GM18508 (cell line): ENCODE data around the gene PDZK1IP1.
"Not testable (repeated sequence)": the region's sequence is repeated elsewhere in the genome, so short reads cannot be mapped to it uniquely, and the experiment has no call there.

ENCODE experiments used
- ATAC-seq: cut with Tn5 transposase; IDR thresholded peaks from one replicate; pipeline ENCODE4 v1.9.1; 2021; ENCODE audit warnings: moderate number of reproducible peaks; ENCODE audit not compliant: insufficient read depth, unreplicated experiment

Gene PDZK1IP1

DNA sequence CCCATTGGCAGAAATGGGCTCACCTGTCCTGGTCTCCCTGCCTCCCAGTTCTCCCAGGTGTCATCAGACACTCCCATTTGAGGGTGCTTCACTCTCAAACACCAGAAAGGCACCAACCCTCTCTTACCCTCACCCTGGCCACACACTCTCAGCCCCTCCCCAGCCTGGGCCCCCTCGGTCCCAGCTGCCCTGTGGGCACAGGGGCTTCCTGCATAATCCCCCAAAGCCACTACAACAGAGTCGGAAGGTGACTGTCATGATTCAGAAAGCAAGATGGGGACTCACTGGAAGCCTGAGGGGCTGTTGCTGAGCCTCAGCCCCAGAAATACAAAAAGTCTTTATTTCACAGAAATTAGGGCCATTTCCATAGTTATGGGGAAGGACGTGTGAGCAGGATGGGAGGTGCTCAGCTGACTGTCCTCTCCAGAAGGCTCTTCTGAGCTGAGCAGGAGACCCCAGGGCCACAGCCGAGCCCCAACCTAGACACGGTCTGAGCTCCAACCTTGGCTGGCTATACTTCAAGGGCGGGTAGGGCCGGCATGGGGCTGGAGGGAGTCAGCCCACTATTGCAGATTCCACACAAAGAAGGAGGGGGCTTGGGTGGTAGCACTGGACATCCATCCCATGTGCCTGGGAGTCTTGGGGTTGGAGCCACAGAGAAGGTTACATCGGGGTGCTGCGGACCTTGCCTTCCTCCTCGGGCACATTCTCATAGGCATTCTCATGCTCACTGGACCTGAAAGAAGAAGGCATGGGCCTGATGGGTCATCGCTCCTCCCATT lies 6.3 kb downstream of the PDZK1IP1 start:
- ATAC-seq: no peak

DNA sequence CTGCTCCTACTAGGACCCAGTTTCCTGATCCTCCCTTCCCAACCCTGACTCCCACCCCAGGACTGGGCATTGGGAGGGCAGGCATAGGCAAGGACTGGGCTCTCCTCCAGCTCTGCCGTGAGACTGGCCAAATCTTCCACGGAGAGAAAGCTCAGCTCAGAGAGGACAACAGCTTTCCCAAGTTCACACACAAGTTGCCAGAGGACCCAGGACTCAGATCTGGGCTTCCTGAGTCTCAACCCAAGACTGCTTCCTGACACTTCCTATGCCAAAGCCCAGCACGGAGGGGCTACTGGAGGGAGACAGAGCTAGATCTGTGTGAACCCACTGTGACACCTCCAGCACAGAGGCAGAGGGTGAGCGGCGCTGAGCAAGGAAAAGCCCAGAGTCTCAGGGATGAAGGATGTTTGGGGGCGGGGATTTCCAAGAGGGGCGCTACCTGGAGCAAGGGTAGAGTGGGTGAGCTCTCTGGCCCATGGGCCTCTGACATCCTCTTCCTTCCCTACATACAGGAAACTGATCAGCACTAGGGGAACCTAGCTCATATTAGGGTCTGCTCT lies 7.1 kb downstream of the PDZK1IP1 start:
- ATAC-seq: no peak

DNA sequence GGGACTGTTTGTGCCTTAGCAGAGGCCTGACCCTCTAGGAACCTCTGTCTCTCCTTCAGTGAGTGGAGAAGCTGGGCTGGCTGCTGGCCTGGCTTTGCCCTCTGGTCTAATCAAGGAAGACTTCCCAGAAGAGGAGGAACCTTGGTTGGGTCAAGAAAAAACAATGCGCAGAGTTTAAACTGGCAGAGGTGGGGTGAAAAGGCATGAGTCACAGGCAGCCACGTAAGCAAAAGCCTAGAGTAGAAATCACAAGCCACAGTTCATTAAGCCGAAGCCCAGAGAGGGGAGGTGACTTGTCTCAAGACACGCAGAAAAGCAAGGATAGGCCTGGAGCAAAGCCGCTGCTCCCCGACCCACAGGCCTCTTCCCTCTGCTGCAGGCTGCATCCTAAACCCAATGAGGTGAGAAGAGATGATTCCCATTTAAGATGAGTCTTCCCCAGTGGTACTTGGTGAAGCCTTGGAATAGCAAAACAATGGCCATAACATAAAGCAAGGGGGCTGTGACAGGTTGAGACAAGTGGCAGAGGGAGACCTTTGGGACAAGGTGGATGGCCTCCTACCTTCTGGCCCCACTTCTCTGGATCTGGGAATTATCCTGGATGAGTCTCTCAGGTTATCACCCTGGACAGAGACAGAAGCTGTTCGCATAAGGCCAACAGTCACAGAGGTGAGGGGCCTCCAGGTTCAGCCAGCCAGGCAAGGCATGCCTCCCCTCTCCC lies 7.7 kb downstream of the PDZK1IP1 start:
- ATAC-seq: no peak

DNA sequence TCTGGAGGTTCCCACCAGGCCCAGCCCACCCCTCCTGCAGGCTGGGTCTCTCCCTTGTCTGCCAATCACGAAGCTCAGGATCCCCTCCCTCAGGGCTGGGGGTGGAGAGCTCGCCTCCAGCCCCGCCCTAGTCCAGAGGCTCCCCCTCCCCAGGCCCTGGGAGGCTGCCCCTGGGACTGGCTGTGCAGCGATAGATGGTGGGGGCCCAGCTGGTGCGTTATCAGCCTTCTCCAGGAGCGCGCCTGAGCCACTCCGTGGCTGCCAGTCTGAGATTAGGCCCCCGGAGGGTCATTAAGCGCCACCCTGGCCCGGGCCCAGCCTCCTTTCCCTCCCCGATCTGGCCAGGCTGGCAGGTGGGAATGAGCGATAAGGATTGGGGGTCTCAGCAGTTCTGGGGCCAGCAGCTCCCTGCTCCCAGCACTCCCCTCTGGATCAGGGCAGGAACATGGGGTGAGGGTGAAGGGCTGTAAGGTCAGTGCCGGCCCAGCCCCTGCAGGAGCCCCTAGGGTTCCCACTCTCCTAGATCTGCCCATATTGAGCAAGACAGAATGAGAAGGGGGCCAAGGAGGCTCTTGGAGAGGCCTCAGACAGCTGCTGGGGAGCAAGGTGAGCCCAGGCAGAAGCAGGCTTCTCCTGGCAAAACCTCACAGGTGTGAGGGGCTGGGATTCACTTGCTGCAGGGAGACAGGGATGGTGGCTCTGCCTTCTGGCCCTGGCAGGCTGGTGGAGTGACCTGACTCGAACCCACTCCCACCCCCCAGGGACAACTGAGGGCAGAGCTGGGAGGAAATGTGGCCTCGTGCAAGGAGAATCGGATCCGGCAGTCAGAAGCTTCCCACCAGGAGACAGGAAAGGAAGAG lies 8.5 kb downstream of the PDZK1IP1 start:
- no peak for ATAC-seq

DNA sequence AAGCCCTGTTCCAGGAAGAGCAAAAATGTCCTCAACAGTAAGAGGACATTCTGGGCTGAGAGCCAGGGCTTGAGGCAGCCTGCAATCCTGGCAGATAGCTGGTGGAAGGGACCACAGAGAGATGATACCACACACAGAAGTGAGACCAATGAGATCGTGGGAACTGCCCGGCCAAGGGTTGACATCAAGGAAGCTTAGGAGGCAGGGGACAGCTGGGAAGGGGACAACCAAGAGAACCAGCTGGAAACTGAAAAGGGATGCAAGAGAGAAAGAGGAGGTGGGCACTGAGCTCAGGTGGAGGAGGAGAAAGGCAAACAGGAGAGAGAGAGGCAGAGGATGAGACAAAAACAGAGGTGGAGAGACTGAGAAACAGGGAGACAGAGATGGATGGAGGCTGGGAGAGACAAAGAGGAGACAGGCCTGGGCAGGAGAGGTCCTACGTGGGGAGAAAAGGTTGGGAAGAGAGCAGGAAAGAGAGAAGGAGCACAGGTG lies 9.2 kb downstream of the PDZK1IP1 start:
- ATAC-seq: no peak

DNA sequence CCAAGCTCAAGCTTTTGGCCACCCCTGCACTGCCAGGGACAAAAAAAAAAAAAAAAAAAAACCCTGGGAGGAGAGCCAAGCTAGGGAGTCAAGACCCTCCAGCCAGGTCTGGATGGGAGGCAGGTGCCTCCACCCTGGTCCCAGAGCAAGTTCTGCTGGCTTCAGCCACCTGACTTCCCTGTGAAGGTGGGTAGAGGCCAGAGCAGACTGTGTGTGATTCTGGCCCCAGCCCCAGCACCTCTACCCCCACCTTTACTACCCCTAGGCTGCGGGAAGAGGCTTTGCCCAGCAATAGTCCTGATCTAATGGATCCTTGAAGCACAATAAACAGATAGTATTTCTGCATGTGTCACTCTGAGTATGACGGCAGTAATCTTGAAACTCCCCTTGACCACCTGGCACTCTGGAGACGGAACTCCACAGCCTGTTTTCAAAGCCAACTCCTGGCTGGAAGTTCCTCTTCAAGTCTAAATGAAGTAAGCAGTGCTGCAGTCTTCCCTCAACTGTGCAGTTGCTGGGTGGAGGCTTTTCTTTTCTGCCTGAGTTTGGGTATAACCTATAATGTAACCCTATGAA lies 9.8 kb downstream of the PDZK1IP1 start:
- no peak for ATAC-seq

DNA sequence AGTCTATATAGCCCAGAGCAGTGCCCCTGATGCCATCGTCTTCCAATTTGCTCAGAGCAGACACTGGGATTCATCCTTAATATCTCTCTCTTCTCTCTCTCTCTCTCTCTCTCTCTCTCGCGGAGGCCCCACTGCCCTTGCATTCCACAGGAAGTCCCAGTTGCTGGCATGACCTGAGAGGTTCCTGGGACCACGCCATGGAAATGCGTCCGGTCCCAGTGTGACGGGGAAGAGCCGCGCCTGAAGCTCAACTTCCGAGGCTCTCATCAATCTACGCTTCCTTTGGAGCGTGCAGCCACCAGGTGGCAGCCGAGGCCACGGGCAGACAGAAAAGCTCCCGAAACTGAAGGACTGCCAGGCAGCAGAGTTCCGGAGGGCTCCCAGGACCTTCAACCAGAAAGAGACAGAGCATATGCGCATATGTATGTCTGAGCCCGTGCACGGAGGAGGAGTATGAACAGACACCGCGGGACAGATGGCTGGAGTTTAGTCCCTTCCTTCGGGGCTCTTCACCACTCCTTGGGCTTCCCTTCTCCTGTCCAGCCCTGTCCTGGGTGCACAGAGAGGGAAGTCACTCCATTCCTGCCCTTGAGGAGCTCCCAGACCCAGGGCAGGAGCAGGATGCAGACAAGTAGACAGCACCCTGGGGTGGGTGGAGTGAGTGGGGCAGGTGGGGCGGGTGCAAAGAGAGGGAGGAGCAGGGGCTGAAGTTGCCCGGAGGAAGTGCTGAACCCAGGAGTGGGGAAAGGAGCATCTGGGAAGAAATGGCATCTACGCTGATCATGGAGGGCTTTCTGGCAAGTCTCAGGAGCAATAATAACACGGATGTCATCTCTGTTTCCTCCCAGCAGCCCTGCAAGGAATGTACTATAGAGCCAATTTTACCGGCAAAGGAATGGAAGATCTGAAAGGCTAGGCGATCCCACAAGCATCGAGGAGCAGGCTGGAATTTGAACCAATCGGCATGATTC lies 10.5 kb downstream of the PDZK1IP1 start:
- peak; percentile 69 for ATAC-seq

DNA sequence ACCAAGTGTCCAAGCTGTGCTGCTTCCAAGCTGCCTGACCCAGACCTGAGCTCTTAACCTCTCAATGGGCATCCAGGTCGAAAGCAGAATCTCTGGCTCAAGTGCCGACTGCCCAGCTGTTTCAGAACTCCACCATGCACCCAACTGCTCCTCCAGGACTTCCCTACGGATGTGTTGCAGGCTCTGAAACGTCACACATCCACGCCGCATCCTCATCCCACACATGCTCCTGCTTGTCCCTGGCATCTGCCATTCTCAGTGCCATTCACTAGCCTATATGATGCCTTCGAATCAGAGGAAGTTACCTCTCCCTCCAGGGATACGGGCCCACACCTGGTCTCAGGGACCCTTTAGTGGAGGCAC lies 11.2 kb downstream of the PDZK1IP1 start:
- no peak for ATAC-seq

DNA sequence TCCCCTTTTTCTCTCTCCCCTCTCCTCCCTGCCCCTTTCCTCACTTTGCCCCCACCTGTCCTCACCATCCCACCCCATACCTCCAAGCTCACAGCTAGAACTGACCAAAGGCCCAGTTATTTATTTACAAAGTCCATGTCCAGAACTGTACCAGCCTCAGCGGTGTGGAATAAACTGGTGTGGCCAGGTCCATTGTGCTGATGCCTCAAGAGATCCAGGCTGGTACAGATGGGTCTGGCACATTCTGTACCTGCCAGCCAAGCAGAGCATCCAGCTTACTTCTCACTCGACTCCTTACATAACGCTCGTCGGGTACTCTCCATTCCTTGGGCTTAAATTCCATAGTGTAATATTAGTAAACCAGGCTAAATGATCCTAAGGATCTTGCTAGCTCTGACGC lies 11.8 kb downstream of the PDZK1IP1 start:
- no peak for ATAC-seq

DNA sequence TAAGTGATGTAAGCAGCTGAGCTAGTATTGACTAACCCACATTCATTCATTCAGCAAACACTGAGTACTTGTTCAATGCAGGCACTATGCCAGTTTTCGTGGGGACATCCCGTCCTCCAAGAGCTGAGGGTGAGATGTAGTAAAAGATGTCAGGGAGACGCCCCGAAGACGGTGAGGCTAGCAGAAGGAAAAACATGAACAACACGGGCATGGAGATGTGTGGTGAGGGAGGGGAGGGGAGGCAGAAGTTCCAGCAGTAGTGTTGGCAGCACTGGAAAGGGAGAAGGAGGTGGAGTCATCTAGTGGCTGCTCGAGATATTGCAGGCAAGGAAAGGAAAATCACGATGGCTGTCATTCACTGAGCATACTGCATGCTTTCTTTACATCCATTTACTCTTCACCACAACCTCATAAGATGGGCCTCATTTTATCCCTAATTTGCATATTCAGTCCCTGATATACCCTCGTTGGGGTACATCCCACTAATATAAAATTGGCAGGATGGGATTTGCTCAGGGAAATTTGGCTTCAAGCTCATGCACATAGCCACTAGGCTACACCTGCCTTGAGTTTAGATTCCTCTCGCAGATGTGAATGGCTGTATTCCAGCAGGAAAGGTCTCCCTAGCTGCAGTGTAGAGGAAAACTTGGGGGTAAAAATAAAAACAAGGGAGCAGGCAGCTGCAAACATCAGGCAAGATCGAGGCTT lies 14.5 kb downstream of the PDZK1IP1 start:
- no peak for ATAC-seq

DNA sequence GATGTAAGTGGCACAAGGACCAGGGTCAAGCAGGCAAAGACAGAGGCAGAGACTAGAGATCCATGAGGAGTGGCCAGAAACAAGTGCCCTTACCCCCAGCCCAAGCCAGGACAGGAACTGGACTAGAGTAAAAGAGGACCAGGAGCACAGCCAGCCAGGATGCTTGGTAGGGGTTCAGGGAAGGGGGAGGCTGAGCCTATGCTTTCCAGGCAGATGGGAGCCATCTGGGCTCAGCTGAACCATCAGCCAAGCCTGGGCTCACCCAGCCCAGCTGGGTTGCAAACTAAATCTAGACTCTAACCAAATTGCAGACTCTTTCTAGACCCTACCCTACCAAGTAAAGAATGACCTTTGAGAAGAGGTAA lies 15.2 kb downstream of the PDZK1IP1 start:
- no peak for ATAC-seq

DNA sequence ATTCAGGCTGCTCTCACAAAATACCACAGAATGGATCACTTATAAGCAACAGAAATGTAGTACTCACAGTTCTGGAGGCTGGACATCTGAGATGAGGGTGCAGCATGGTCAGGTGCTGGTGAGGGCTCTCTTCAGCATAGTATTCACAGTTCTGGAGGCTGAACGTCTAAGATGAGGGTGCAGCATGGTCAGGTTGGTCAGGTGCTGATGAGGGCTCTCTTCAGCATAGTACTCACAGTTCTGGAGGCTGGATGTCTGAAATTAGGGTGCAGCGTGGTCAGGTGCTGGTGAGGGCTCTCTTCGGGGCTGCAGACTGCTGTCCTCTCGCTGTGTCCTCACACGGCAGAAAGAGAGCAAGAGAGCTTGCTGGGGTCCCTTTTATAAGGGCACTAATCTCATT lies 17.1 kb downstream of the PDZK1IP1 start:
- ATAC-seq: no peak

DNA sequence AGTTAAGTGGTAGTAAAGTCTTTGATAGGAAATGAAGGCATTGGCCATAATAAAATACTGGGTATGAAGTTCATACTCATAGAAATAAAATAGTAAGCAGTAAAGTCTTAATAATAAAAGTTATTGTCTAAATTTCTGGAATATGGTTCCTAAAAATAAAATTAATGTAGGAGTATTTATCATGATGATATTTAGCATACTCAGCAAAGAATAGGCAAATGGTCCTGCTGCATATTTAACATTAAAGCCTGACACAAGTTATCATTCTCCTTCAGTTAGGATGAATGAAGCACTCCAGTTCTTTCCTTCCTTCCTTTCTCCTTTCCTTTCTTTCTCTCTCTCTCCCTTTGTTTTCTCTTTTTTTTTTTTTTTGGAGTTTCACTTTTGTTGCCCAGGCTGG lies 25.3 kb downstream of the PDZK1IP1 start:
- ATAC-seq: no peak

DNA sequence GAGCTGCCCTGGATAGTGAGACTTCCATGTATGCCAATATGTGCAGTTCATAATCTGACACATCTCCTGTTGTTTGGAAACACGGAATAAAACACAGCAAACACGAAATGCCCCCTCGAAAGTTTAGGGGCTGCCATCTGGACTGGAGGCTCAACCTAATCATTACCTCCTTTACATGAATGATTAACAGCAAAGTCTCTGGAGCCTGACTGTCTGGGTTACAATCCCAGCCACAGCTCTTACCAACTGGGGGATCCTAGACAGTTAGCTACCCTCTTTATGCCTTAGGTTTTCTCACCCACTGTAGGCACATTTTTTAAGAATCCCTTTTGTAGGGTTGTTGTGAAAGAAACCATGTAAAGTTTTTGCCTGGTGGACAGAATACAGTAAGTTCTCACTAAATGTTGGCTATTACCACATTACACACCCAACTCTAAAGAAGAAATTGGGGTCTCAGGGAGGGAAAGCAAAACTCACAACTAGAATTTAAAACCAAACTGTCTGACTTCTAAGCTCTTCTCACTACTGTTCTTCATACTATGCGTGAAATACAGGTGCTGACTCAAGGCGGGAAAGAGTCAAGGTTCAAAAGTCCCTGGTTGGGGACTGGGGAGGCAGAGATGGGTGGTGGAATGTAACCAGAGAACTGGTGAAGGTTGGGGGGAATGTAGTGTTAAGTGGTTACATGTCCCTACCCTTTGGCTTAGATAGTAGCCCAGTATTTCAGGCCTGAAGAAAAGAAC lies 28.4 kb downstream of the PDZK1IP1 start:
- ATAC-seq: no peak

DNA sequence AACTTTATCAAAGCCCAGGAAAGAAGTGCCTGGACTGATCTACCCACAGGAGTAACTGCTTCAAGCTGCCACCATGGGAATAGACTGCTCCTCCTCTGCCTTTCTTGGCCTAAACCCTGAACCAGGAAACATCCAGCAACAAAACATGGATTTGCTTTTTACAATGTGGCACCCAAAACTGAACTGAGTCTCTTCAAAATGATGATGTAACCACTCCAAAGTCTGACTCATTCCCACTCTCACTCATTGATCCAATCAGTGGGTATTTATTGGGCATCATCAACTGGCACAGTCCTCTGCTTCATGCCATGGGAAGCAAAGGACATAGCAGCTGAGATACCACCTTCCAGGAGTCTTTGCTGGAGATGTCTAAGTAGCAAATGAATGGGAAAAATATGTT lies 29.1 kb downstream of the PDZK1IP1 start:
- ATAC-seq: no peak

DNA sequence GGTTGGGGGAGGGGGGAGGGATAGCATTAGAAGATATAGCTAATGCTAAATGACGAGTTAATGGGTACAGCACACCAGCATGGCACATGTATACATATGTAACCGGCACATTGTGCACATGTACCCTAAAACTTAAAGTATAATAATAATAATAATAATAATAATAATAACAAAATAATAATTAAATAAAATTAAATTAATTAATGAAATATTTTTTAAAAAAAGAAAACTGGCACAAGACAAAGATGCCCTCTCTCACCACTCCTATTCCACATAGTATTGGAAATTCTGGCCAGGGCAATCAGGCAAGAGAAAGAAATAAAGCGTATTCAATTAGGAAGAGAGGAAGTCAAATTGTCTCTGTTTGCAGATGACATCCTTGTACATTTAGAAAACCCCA lies 31.9 kb downstream of the PDZK1IP1 start:
- not testable (repeated sequence) for ATAC-seq

DNA sequence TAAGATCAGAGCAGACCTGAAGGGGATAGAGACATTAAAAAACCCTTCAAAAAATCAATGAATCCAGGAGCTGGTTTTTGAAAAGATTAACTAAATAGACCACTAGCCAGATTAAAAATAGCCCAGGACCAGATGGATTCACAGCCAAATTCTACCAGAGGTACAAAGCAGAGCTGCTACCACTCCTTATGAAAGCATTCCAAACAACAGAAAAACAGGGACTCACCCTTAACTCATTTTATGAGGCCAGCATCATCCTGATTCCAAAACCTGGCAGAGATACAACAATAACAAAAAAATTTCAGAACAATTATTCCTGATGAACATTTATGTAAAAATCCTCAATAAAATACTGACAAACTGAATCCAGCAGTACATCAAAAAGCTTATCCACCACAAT lies 33.4 kb downstream of the PDZK1IP1 start:
- ATAC-seq: not testable (repeated sequence)

DNA sequence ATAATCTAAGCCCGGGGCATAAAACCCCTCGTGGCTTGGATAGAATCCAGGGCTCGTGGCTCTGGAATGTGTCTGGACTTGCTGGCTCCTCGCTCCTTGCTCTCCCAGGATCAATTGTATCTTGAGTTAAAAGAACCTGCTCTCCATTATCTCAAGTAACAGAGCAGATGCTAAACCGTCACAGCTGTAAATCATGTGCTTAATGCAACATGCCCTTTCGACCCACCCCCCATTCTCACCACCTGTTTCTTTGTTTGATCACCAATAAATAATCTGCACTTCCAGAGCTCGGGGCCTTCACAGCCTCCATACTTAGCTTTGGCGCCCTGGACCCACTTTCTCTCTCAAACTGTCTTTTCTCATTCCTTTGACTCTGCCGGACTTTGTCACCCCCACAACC lies 40.7 kb downstream of the PDZK1IP1 start:
- ATAC-seq: not testable (repeated sequence)
